Endothelial cell of umbilical vein (primary cell): ENCODE data around the gene FBXO44. TPM values are rescaled to one million over a fixed set of nuclear protein-coding genes. Genes with fewer than 3 reads are reported as not detected.

Experiments
- BruUV-seq: library from RNA; stranded (reverse); fragments of 400-500 nt; replicated peaks from 2 replicates; lab custom pipeline; 2021; lab: Mats Ljungman, UMichigan
- CTCF ChIA-PET: fragments of 300-600, 350-600 bp; sonication (Branson Sonifier 250); formaldehyde crosslinking; loops from one replicate; lab custom pipeline; 2021; ENCODE audit warnings: antibody characterized with exemption, inconsistent platforms; lab: Charles Lee
- POLR2A ChIA-PET: fragments of 300-600, 350-600 bp; sonication (Branson Sonifier 250); formaldehyde crosslinking; loops from one replicate; lab custom pipeline; 2021; ENCODE audit warnings: antibody characterized with exemption, inconsistent platforms; lab: Charles Lee
- DNase-seq: peaks from one replicate; pipeline ENCODE4 v3.0.0-alpha.2; 2011; ENCODE audit warnings: low read depth, low spot score
- FAIRE-seq: peaks from 2 replicates; lab custom pipeline; 2011; peaks lifted over from hg19 to GRCh38; lab: Jason Lieb, UNC
- H2AFZ ChIP-seq: 2 replicates; pipeline ENCODE4 v1.6.0; 2012; ENCODE audit warnings: low read depth, low read length, control low read depth, inconsistent platforms
- H3K27ac ChIP-seq: 2 replicates; pipeline ENCODE4 v1.5.1; 2011; ENCODE audit warnings: low read depth, mild to moderate bottlenecking, control low read depth, low read length, moderate library complexity; ENCODE audit not compliant: insufficient read depth
- H3K27me3 ChIP-seq, 2 experiments: 2 replicates each; pipeline versions ENCODE4 v1.6.0 to v1.6.1; 2011; ENCODE audit warnings: low read length in 2 of 2, mixed read lengths in 1 of 2; ENCODE audit not compliant: control insufficient read depth in 2 of 2, insufficient read depth in 2 of 2
- H3K36me3 ChIP-seq, 2 experiments: 2 replicates in 1 of 2; 3 replicates in 1 of 2; pipeline ENCODE4 v1.5.1; 2011; ENCODE audit warnings: low read length in 2 of 2, mild to moderate bottlenecking in 1 of 2, moderate library complexity in 1 of 2; ENCODE audit not compliant: control insufficient read depth in 2 of 2, insufficient read depth in 2 of 2; ENCODE audit errors: extremely low read depth in 1 of 2
- H3K4me1 ChIP-seq: 3 replicates; pipeline ENCODE4 v1.5.1; 2011; ENCODE audit warnings: mild to moderate bottlenecking, low read length; ENCODE audit not compliant: control insufficient read depth, insufficient read depth; ENCODE audit errors: extremely low read depth
- H3K4me2 ChIP-seq: 2 replicates; pipeline ENCODE4 v1.6.1; 2011; ENCODE audit warnings: low read length, control low read depth, mixed read lengths; ENCODE audit not compliant: insufficient read depth
- H3K4me3 ChIP-seq, 3 experiments: fragments of 200-600 bp in 1 of 3; sonication (generic), shearing (Covaris generic) in 1 of 3; replicated peaks in 1 of 3; 2 replicates each; pipeline ENCODE4 v1.5.1; 2011 to 2016; ENCODE audit warnings: control low read depth in 3 of 3, low read length in 3 of 3, mild to moderate bottlenecking in 2 of 3, inconsistent platforms in 1 of 3, low read depth in 1 of 3, moderate library complexity in 1 of 3; ENCODE audit not compliant: insufficient read depth in 1 of 3
- H3K79me2 ChIP-seq: 2 replicates; pipeline ENCODE4 v1.6.0; 2012; ENCODE audit warnings: low read length, inconsistent platforms; ENCODE audit not compliant: control insufficient read depth, insufficient read depth
- H3K9ac ChIP-seq: replicated peaks from 2 replicates; pipeline ENCODE3; 2011; ENCODE audit warnings: low read length, control low read depth; ENCODE audit not compliant: insufficient read depth; ENCODE audit errors: extremely low read depth
- H3K9me1 ChIP-seq: replicated peaks from 3 replicates; pipeline ENCODE4 v1.6.0; 2011; ENCODE audit warnings: mild to moderate bottlenecking, low read length; ENCODE audit not compliant: control insufficient read depth, insufficient read depth; ENCODE audit errors: extremely low read depth
- H3K9me3 ChIP-seq: replicated peaks from 2 replicates; pipeline ENCODE4 v1.5.1; 2012; ENCODE audit warnings: low read length, inconsistent platforms; ENCODE audit not compliant: control insufficient read depth, insufficient read depth
- H4K20me1 ChIP-seq: replicated peaks from 2 replicates; pipeline ENCODE3; 2011; ENCODE audit warnings: mild to moderate bottlenecking, low read length; ENCODE audit not compliant: control insufficient read depth, insufficient read depth; ENCODE audit errors: extremely low read depth
- EZH2 ChIP-seq: IDR thresholded peaks from 2 replicates; pipeline ENCODE4 v1.6.1; 2012; ENCODE audit warnings: borderline replicate concordance, low read depth, mild to moderate bottlenecking, moderate library complexity, low read length, inconsistent platforms; ENCODE audit not compliant: severe bottlenecking
- FOS ChIP-seq: IDR thresholded peaks from 2 replicates; pipeline ENCODE4 v1.6.1; 2011; ENCODE audit warnings: mild to moderate bottlenecking, low read length, moderate library complexity, borderline replicate concordance; ENCODE audit not compliant: insufficient read depth
- GATA2 ChIP-seq: IDR thresholded peaks from 2 replicates; pipeline ENCODE4 v1.7.0; 2011; ENCODE audit warnings: low read depth, mild to moderate bottlenecking, moderate library complexity, mixed read lengths, low read length; ENCODE audit not compliant: insufficient read length, insufficient read depth
- JUN ChIP-seq: IDR thresholded peaks from 2 replicates; pipeline ENCODE4 v1.6.1; 2011; ENCODE audit warnings: borderline replicate concordance, low read depth; ENCODE audit not compliant: insufficient read length, insufficient read depth
- MYC ChIP-seq: IDR thresholded peaks from one replicate; pipeline ENCODE4 v1.6.1; 2011; ENCODE audit warnings: mild to moderate bottlenecking, low read depth, low read length
- POLR2A ChIP-seq: IDR thresholded peaks from 2 replicates; pipeline ENCODE4 v1.6.1; 2012; ENCODE audit warnings: low read depth, mild to moderate bottlenecking, control low read depth, low read length
- POLR2AphosphoS5 ChIP-seq: IDR thresholded peaks from 2 replicates; pipeline ENCODE4 v1.6.1; 2012; ENCODE audit warnings: low read depth, mild to moderate bottlenecking, control low read depth, low read length, moderate library complexity; ENCODE audit not compliant: insufficient read depth
- dilution Hi-C: fragments of 300-500 bp; cut with MboI; formaldehyde crosslinking; loops from one replicate; pipeline ENCODE4 v1.15.0; 2019; ENCODE audit warnings: low sequenced_read_pairs; ENCODE audit not compliant: extremely low pct_ligation_motif_present
- intact Hi-C: fragments of 100-400 bp; cut with micrococcal nuclease; formaldehyde crosslinking; loops from one replicate; pipeline ENCODE4 v1.10.0; 2022
- polyA plus RNA-seq, 4 experiments: library from polyadenylated mRNA; depleted of rRNA in 3 of 4; stranded (reverse) in 3 of 4; unstranded in 1 of 4; fragments of >200 nt; gene quantifications; 2 replicates each; pipeline versions ENCODE4 v1.2.1 to v1.2.3, GENCODE V29; 2011 to 2012; ENCODE audit warnings: missing spikeins in 1 of 4
- total RNA-seq: library from RNA; stranded (reverse); gene quantifications from 2 replicates; pipeline ENCODE4 v1.2.3, GENCODE V29; 2021
- TF ChIP-seq, protein P1 (sequence below): IDR thresholded peaks from 2 replicates; pipeline ENCODE4 v1.6.1; 2011; ENCODE audit not compliant: insufficient read depth, insufficient read length
- TF ChIP-seq, protein P2 (sequence below), 2 donors: IDR thresholded peaks; 1 replicate in 1 of 2; 2 replicates in 1 of 2; pipeline ENCODE4 v1.5.1; 2011; ENCODE audit warnings: low read length in 2 of 2, mild to moderate bottlenecking in 2 of 2, moderate library complexity in 2 of 2, control low read depth in 1 of 2, inconsistent platforms in 1 of 2, low read depth in 1 of 2; ENCODE audit not compliant: insufficient read depth in 1 of 2; ENCODE audit errors: extremely low read depth in 1 of 2

The FBXO44 gene
- total and polyA plus RNA-seq, 2 donors (not counting 3 experiments of a cell fraction or from before 2014, with no cell fraction given): 16.8 to 22.5 TPM

DNA sequence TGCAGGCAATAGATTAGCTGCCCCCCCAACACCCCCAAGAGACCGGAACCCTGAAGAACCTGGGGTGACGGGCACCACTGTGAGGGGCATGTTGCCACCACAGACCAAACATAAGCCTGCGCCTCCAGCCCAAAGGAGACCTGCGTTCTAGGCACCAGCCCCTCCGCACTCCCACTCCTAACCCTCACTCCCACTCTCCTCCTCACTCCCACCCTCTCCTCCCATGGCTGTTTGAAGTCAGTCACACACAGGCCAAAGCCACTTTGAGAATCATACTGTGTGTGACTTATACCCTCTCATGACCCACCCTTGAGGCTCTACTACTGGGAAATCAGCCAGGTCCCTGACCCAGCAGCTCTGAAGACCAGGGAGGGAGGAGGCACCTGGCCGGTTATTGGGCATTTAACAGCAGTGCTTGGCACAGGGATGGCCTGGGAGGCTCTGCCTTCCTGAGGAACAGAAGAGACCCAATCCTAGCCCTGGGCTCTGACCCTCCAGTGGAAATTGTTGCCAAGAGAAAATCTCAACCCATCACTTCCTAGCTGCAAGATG is 44.0 kb upstream of the FBXO44 start:
- Histone ChIP-seq H3K4me2 (no peak overlapping the region), H3K9ac (no peak overlapping the region), H3K9me1 (no peaks in the 10 kb centered on the region), H3K27me3 (no peaks in the 10 kb centered on the region), H2AFZ (no peak overlapping the region), H3K36me3 (no peaks in the 10 kb centered on the region), H3K27ac (no peak overlapping the region), H4K20me1 (no peaks in the 10 kb centered on the region), H3K4me1 (no peaks in the 10 kb centered on the region), H3K9me3 (no peaks in the 10 kb centered on the region), H3K79me2 (no peaks in the 10 kb centered on the region), H3K4me3 (no peak overlapping the region)
- DNase-seq (no peak), FAIRE-seq (no peak)
- intact Hi-C loops: no loop called here
- ChIA-PET CTCF (interaction anchor here (1.0 kb wide), 1 partner anchor 33 kb away, joined by 3 read pairs; no protein-coding TSS in a partner anchor), POLR2A (interaction anchor here (0.6 kb wide), 1 partner anchor 328 kb away, joined by 8 read pairs; no protein-coding TSS in a partner anchor)
- BruUV-seq: no TSS peak
- TF ChIP-seq POLR2A: no peak
- no peak for TF ChIP-seq MYC
- no peak for TF ChIP-seq EZH2
- no peak for TF ChIP-seq POLR2AphosphoS5
- TF ChIP-seq FOS: no peak
- no peak for TF ChIP-seq GATA2
- no peak for TF ChIP-seq JUN
- TF ChIP-seq, protein P1, sequence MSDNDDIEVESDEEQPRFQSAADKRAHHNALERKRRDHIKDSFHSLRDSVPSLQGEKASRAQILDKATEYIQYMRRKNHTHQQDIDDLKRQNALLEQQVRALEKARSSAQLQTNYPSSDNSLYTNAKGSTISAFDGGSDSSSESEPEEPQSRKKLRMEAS: no peak
- TF ChIP-seq, protein P2, sequence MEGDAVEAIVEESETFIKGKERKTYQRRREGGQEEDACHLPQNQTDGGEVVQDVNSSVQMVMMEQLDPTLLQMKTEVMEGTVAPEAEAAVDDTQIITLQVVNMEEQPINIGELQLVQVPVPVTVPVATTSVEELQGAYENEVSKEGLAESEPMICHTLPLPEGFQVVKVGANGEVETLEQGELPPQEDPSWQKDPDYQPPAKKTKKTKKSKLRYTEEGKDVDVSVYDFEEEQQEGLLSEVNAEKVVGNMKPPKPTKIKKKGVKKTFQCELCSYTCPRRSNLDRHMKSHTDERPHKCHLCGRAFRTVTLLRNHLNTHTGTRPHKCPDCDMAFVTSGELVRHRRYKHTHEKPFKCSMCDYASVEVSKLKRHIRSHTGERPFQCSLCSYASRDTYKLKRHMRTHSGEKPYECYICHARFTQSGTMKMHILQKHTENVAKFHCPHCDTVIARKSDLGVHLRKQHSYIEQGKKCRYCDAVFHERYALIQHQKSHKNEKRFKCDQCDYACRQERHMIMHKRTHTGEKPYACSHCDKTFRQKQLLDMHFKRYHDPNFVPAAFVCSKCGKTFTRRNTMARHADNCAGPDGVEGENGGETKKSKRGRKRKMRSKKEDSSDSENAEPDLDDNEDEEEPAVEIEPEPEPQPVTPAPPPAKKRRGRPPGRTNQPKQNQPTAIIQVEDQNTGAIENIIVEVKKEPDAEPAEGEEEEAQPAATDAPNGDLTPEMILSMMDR (IDR thresholded peaks at IDR 0.05; ENCODE audit: extremely low read depth in 1 of 2, insufficient read depth in 1 of 2, low read depth in 1 of 2, low read length in 2 of 2): no peak
- dilution Hi-C loops: no loop called here
